GM19372 (cell line): ENCODE results near the gene NEDD4L.
"Not testable (repeated sequence)": the region's sequence is repeated elsewhere in the genome, so short reads cannot be mapped to it uniquely, and the experiment has no call there.

Experiments used
- ATAC-seq: cut with Tn5 transposase; IDR thresholded peaks from one replicate; pipeline ENCODE4 v1.9.1; 2021; ENCODE audit warnings: mild to moderate bottlenecking, low read depth, moderate library complexity; ENCODE audit not compliant: unreplicated experiment

The NEDD4L gene

DNA sequence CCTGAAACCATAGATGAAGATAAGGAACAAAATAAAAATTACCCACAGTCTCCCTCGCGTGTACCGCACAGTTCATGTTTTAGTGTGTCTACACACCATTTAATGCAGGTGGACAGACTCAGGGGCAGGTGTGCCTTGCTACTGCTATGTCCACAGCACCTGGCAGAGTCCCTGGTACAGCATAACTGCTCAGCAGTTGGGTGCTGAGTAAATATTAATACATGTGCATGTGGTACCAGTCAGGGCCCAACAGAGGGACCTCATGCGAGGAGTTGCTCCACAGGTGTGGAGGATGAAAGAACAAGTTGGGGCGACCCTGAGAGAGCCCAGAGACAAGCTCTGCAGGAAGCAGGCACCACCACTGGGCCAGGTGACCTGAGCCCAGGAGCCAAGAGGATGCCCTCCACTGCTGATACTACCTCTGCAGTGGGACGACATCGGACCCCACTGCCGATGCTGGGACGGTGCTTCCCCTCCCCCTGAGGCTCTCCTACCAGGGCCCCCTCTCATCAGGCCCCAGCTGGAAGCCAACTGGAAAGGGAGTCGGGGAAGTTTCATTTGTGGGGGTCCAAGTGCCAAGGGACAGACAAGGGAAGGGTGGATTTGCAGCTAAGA is 100.8 kb downstream of the NEDD4L start:
- ATAC-seq = no peak

- no peak for ATAC-seq
These were observed 102.1 kb downstream of the NEDD4L start for GRCh38 chr18:58146099-58146498.

GRCh38 chr18:58148954-58149471 is 105.0 kb downstream of the NEDD4L start:
- ATAC-seq = no peak

DNA sequence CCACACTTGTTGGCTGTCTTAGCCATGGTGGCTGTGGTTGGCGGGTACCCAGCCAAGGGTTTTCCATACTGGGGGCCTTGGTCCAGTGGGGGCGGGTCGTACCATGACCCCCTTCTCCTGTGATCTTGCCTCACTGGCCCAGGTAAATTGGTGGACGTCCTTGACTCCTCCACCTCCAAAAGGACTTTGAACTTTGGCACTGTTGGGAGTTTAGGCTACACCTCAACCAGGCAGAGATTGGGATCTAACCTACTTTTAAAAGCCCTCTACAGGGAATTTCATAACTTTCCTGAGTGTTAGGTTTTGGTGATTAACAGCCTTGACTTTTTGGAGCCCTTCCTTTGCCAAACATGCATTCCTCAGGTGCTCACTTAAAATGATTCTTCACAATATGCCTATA is 106.7 kb downstream of the NEDD4L start:
- no peak for ATAC-seq

GRCh38 chr18:58152216-58152615 is 108.2 kb downstream of the NEDD4L start:
- no peak for ATAC-seq

DNA sequence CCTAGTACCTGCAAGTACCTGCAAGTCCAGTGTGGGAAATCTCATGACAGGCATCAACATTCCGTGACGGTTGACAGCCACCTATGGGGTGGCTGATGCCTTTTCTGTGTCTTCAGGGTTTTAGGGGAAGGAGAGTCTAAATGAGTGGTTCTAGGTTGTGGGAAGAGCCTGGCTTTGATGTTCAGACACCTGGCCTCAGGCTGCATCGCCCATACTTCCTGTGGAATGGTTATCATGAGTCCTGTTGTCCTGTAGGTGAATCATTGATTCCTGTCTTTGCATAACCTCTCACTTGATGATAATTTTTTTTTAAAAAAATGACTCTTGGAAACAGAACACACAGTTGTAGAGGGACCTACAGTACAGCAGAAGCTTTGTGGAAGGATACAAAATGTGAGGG is 108.9 kb downstream of the NEDD4L start:
- ATAC-seq = no peak

GRCh38 chr18:58156516-58156915 is 112.5 kb downstream of the NEDD4L start:
- ATAC-seq = no peak

- ATAC-seq = no peak
These were observed 113.2 kb downstream of the NEDD4L start for GRCh38 chr18:58157237-58157636.

GRCh38 chr18:58158008-58158407 is 114.0 kb downstream of the NEDD4L start:
- no peak for ATAC-seq

DNA sequence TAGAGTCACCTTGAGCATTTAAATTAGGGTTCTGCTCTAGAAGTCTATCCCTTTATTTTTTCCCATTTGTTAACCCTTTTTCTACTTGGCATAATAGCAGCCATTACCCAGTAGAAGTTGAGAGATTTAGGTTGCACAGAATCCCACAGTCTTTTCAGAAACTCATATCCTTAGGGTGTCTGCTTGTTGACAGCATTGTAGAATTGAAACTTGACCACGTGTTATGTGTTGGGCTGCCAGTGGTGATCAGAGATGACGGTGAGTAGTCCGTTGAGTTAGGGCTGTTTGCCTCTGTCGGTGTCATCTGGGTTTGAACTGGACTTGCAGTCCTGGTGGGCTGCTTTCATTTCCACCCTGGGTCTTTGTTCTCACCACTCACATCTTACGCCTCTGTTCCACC is 114.4 kb downstream of the NEDD4L start:
- ATAC-seq = no peak

- ATAC-seq = no peak
These were observed 117.6 kb downstream of the NEDD4L start for GRCh38 chr18:58161659-58162058.

DNA sequence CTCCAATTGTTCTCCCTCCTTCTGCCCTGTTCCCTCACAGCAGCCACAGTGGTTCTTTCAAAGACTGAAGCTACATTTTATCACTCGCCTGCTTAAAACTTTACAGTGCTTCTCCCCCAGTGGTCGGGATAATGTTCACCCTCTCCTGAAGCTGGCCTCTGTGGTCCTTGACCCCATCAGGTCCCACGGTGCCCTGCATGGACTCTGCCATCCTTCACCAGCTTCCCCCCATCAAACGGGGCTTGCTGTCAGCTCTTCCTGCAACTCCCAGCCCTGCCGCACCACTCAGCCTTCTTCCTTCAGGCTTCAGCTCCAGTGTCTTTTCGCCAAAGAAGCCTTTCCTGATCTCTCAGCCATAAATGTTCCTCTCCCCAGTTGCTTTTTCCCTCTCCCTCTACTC is 118.1 kb downstream of the NEDD4L start:
- no peak for ATAC-seq

DNA sequence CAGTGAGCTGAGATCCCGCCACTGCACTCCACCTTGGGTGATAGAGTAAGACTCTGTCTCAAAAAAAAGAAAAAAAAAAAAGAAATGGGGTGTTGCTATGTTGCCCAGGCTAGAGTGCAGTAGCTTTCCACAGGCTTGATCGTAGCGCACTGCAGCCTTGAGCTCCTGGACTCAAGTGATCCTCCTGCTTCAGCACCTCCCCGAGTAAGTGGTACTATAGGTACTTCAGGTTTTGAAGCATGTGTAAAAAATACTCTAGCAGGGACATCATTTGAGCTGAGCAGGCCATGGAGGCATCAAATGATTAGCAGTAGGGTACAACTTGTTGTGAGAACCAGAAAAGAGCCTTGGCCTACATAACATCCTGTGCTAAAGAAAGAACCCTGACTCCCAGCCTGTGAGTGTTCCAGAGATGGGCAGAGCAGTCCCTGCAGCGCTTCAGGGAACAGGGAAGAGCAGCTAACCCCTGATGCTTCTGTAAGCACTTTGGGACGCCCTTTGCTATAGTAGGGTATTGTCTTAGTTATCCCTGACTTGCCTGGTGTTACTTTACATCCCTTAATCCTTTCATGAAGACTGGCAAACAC is 119.1 kb downstream of the NEDD4L start:
- ATAC-seq = no peak

- ATAC-seq = no peak
These were observed 122.3 kb downstream of the NEDD4L start for GRCh38 chr18:58166278-58166844.

- no peak for ATAC-seq
These were observed 123.0 kb downstream of the NEDD4L start for GRCh38 chr18:58167073-58167472.

- no peak for ATAC-seq
These were observed 124.2 kb downstream of the NEDD4L start for GRCh38 chr18:58168221-58168620.

DNA sequence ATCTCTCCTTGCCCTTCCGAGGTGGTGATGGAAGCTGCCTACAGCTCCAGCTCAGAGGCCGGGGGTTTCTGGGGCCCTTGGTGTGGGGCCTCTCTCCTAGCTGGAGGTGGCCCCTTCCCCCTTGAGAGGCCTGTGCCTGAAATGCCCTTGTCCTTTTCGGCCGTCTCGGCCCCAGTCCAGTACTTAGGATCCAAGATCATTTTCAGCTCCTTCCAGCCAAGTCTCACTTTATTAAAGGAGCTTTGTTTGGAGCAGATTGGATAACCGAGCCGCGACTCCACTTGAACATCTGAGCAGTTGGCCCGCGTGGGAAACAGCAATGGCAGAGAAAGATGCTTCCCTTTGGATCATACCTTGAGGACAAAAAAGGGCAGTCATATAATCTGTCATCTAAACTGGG is 125.0 kb downstream of the NEDD4L start:
- no peak for ATAC-seq

DNA sequence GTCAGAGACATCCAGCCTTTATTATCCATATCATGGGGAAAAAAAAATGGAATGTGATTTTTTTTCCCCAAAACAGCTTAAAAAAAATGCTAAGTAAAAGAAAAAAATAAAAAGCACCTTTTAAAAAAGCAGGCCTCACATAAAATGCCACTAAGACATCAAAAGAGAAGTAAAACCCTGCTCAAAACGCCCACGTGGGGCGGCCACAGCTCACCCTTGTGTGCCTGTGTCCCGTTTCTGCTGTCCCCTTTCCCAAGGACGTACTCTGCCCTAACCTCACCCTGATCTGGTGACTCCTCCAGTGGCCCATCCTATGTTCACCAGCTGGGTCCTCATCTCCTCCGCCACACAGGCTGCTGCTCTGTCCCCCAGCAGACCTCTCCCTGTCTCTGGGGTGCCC is 125.4 kb downstream of the NEDD4L start:
- ATAC-seq = no peak

- not testable (repeated sequence) for ATAC-seq
These were observed 126.0 kb downstream of the NEDD4L start for GRCh38 chr18:58170036-58170435.

DNA sequence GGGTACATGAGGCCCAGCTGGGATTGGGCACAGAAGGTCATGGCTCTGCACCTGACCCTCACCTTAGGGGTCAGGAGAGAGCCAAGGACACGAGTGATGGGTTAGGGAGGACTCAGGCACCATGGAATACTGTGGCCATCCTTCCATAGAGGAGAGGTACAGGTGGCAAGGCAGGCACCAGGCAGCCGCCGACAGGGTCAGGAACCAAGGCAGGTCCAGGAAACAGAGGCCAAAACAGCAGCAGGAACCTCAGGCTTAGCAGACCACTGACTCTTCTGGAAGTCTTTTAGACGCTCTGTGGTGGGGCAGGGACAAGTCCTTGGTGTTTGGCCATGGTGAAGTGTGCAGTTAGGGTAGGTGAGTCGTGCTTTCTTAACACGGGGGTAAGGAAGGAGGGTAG is 128.0 kb downstream of the NEDD4L start:
- no peak for ATAC-seq

GRCh38 chr18:58174285-58174684 is 130.3 kb downstream of the NEDD4L start:
- no peak for ATAC-seq

DNA sequence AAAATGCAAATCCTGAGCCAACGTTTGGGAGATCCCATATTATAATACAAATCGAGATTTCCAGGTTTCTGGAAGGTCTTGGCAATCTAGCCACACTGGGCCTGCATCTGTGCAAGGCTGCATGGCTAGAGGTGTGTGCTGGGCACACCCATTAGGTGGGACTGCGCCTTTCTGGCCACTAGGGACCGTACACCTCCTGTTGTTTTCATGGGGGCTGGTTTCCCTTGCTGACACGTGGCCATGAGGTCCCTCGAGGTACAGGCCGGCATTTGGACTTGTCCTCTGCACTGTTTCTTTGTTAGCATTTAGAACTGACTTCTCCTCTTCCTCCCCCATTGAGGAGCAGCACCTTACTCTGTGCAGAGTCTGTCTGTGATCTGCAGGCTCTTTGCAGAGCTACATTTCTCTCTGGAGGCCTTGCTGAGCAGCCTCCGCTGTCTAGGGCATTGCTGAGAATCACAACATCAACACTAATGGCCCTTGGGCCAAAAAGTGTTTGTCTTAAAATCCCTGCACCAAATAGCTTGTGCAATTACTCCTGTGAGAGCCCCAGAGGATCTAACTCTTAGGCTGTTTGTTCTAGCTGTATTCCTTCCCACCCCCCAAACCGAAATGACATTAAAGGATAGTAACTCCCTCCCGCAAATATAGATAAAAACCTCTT is 131.2 kb downstream of the NEDD4L start:
- ATAC-seq = no peak
